C4-2B (cell line): ENCODE results near the gene FAM229A.

Experiments
- ZFX ChIP-seq: fragments of 450-650 bp; IDR thresholded peaks from 2 replicates; pipeline ENCODE4 v1.6.1; 2017
- TF ChIP-seq, protein P1 (sequence below): fragments of 450-650 bp; conservative IDR thresholded peaks from 2 replicates; pipeline ENCODE4 v1.5.1; 2017; ENCODE audit warnings: mild to moderate bottlenecking

DNA sequence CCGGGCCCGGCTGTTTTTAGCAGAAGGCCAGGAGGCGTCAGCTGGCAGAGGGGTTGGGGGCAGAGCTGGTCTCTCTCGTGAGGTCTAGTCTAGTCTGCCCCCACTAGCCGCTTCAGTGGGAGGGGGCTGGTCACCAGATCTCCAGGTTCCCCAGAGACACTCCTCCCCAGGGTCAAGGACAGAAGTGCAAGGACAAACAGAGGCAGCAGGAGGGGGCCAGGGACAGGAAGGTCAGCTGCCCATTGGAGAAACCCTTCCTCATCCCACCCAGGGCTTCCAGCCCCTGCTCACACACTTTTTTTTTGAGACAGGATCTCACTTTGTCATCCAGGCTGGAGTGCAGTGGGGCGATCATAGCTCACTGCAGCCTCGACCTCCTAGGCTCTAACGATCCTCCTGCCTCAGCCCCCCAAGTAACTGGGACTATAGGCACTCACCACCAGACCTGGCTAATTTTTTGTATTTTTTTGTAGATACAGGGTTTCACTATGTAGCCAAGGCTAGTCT, 10.0 kb downstream of the FAM229A start:
- TF ChIP-seq, protein P1, sequence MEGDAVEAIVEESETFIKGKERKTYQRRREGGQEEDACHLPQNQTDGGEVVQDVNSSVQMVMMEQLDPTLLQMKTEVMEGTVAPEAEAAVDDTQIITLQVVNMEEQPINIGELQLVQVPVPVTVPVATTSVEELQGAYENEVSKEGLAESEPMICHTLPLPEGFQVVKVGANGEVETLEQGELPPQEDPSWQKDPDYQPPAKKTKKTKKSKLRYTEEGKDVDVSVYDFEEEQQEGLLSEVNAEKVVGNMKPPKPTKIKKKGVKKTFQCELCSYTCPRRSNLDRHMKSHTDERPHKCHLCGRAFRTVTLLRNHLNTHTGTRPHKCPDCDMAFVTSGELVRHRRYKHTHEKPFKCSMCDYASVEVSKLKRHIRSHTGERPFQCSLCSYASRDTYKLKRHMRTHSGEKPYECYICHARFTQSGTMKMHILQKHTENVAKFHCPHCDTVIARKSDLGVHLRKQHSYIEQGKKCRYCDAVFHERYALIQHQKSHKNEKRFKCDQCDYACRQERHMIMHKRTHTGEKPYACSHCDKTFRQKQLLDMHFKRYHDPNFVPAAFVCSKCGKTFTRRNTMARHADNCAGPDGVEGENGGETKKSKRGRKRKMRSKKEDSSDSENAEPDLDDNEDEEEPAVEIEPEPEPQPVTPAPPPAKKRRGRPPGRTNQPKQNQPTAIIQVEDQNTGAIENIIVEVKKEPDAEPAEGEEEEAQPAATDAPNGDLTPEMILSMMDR, result no peak
- TF ChIP-seq ZFX, result no peak
